ENCODE results near the gene TTC34. TPM values are rescaled to one million over a fixed set of nuclear protein-coding genes. Genes with fewer than 3 reads are reported as not detected.

The TTC34 gene
- total RNA-seq, 4 donors from 2014 or later = 0.04 to 0.19 (median 0.15) TPM; not detected in 1

- no peak for DNase-seq
- no peak for TF ChIP-seq POLR2A (IDR thresholded peaks at IDR 0.05)
- TF ChIP-seq, protein P1, sequence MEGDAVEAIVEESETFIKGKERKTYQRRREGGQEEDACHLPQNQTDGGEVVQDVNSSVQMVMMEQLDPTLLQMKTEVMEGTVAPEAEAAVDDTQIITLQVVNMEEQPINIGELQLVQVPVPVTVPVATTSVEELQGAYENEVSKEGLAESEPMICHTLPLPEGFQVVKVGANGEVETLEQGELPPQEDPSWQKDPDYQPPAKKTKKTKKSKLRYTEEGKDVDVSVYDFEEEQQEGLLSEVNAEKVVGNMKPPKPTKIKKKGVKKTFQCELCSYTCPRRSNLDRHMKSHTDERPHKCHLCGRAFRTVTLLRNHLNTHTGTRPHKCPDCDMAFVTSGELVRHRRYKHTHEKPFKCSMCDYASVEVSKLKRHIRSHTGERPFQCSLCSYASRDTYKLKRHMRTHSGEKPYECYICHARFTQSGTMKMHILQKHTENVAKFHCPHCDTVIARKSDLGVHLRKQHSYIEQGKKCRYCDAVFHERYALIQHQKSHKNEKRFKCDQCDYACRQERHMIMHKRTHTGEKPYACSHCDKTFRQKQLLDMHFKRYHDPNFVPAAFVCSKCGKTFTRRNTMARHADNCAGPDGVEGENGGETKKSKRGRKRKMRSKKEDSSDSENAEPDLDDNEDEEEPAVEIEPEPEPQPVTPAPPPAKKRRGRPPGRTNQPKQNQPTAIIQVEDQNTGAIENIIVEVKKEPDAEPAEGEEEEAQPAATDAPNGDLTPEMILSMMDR (IDR thresholded peaks at IDR 0.05) = no peak
- Histone ChIP-seq H3K36me3 (no peaks in the 10 kb centered on the region), H3K27ac (no peak overlapping the region), H3K4me1 (peaks cover 0 to 12% (median 0%) of the 10 kb centered on the region in 3 donors), H3K27me3 (peaks cover 0 to 76% (median 4%) of the 10 kb centered on the region in 4 donors), H3K9me3 (peaks cover 0 to 17% (median 13%) of the 10 kb centered on the region in 3 donors), H3K4me3 (no peak overlapping the region)
- intact Hi-C loops (cut with DNase I) = no loop called here
- WGBS, 2 donors = 40 to 45% methylated on average over 3 to 6 of the region's 19 CpGs
These were observed 16.5 kb downstream of the TTC34 start for GRCh38 chr1:2784854-2785630.

GRCh38 chr1:2783435-2784397 lies 17.8 kb downstream of the TTC34 start:
- Histone ChIP-seq H3K4me3 (no peak overlapping the region), H3K36me3 (no peaks in the 10 kb centered on the region), H3K4me1 (peaks cover 0 to under 1% (median 0%) of the 10 kb centered on the region in 3 donors), H3K9me3 (peaks cover 0 to 17% (median 13%) of the 10 kb centered on the region in 3 donors), H3K27me3 (peaks cover 0 to 76% (median 3%) of the 10 kb centered on the region in 4 donors), H3K27ac (no peak overlapping the region)
- DNase-seq = no peak
- intact Hi-C loops (cut with DNase I) = no loop called here
- WGBS, 2 donors = 80 to 86% methylated on average over 13 to 14 of the region's 30 CpGs
- TF ChIP-seq, protein P1 (IDR thresholded peaks at IDR 0.05) = no peak
- TF ChIP-seq POLR2A (IDR thresholded peaks at IDR 0.05) = no peak

- H3K4me1 ChIP-seq = no peaks in the 10 kb centered on the region
- peaks cover 0 to 71% (median 1%) of the 10 kb centered on the region in 4 donors for H3K27me3 ChIP-seq
- TF ChIP-seq POLR2A (IDR thresholded peaks at IDR 0.05) = no peak
- TF ChIP-seq, protein P1 (IDR thresholded peaks at IDR 0.05) = no peak
- no peaks in the 10 kb centered on the region for H3K36me3 ChIP-seq
- peaks cover 0 to 17% (median 13%) of the 10 kb centered on the region in 3 donors for H3K9me3 ChIP-seq
- 91 to 92% methylated on average over 3 to 4 of the region's 5 CpGs for WGBS, 2 donors
- DNase-seq = no peak
- intact Hi-C loops (cut with DNase I) = no loop called here
- H3K4me3 ChIP-seq = no peak overlapping the region
- no peak overlapping the region for H3K27ac ChIP-seq
These were observed 18.4 kb downstream of the TTC34 start for GRCh38 chr1:2783069-2783434.

GRCh38 chr1:2781627-2782026 lies 19.9 kb downstream of the TTC34 start:
- no peak for DNase-seq
- WGBS, 2 donors = 65 to 71% methylated on average over 2 of the region's 2 CpGs
- TF ChIP-seq, protein P1 (IDR thresholded peaks at IDR 0.05) = no peak
- no peak for TF ChIP-seq POLR2A (IDR thresholded peaks at IDR 0.05)
- intact Hi-C loops (cut with DNase I) = no loop called here
- H3K9me3 ChIP-seq = peaks cover 0 to 17% (median 13%) of the 10 kb centered on the region in 3 donors
- H3K4me1 ChIP-seq = no peaks in the 10 kb centered on the region
- no peaks in the 10 kb centered on the region for H3K36me3 ChIP-seq
- peaks cover 0 to 65% (median 0%) of the 10 kb centered on the region in 4 donors for H3K27me3 ChIP-seq
- H3K27ac ChIP-seq = no peak overlapping the region
- H3K4me3 ChIP-seq = no peak overlapping the region

Data from esophagus squamous epithelium (tissue), 5 donors.